ENCODE results near the gene COBL.

- TF ChIP-seq CTCF (optimal IDR thresholded peaks at IDR 0.05 in 1 of 3, IDR thresholded peaks at IDR 0.05 in 1 of 3, conservative IDR thresholded peaks at IDR 0.05 in 1 of 3; ENCODE audit: extremely low read depth in 1 of 3, insufficient read depth in 2 of 3, low read length in 3 of 3) (peak in 1 of 3 experiments; percentile 14), EZH2 (IDR thresholded peaks at IDR 0.05; ENCODE audit: low read length) (no peak)
These were observed 128.7 kb downstream of the COBL start for GRCh38 chr7:51187941-51188340.
